Measurements from ENCODE around the gene FYCO1. TPM values are rescaled to one million over a fixed set of nuclear protein-coding genes. Genes with fewer than 3 reads are reported as not detected.

The FYCO1 gene
- total RNA-seq, 1 donor from 2014 or later = 1.2 TPM

DNA sequence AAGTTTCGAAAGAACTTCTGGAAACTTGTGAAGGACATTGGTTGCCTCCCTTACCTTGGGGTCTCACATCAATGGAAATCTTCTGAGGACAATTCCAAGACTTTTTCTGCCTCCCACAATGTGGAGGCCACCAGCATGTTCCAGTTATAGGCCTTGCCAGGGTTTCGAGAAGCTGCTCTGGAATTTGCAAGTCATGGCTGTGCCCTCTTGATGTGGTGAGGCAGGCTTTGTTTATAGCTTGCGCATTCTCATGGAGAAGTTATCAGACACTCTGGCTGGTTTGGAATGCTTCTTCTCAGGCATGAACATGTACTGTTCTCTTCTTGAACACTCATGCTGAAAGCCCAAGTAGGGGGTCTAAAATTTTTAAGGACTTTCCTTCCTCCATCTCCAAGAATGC is 48.3 kb downstream of the FYCO1 start:
- DNase-seq (ENCODE audit: low spot score in 2 of 2) = no peak
- FAIRE-seq = no peak

DNA sequence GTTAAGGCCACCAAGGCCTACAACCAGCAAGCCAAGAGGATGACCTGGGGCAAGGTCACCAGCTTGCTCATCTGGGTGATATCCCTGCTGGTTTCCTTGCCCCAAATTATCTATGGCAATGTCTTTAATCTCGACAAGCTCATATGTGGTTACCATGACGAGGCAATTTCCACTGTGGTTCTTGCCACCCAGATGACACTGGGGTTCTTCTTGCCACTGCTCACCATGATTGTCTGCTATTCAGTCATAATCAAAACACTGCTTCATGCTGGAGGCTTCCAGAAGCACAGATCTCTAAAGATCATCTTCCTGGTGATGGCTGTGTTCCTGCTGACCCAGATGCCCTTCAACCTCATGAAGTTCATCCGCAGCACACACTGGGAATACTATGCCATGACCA is 48.7 kb downstream of the FYCO1 start:
- FAIRE-seq = no peak

DNA sequence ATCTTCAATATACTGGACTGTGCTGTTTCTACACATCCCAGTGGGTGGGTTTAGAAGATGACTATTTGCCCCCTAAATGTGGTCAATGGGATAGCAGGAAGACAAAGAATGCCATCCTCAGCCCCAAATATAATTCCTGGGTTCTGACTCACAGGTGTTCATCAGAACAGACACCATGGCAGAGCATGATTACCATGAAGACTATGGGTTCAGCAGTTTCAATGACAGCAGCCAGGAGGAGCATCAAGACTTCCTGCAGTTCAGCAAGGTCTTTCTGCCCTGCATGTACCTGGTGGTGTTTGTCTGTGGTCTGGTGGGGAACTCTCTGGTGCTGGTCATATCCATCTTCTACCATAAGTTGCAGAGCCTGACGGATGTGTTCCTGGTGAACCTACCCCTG is 49.3 kb downstream of the FYCO1 start:
- no peak for DNase-seq (ENCODE audit: low spot score in 2 of 2)
- FAIRE-seq = no peak

More for the DNA sequence above, 48.7 kb downstream of the FYCO1 start:
- no peak for DNase-seq (ENCODE audit: low spot score in 2 of 2)

- FAIRE-seq (no peak), DNase-seq (ENCODE audit: low spot score in 2 of 2) (no peak)
These were observed 50.6 kb downstream of the FYCO1 start for GRCh38 chr3:45944830-45945620.

GRCh38 chr3:45943207-45943846 is 52.3 kb downstream of the FYCO1 start, which contains the start of gene CXCR6:
Gene CXCR6, plus strand, starts transcription at chr3:45943464. Its CDS starts 3,018 bp downstream, at chr3:45946482.
- FAIRE-seq (no peak), DNase-seq (ENCODE audit: low spot score in 2 of 2) (no peak)

DNA sequence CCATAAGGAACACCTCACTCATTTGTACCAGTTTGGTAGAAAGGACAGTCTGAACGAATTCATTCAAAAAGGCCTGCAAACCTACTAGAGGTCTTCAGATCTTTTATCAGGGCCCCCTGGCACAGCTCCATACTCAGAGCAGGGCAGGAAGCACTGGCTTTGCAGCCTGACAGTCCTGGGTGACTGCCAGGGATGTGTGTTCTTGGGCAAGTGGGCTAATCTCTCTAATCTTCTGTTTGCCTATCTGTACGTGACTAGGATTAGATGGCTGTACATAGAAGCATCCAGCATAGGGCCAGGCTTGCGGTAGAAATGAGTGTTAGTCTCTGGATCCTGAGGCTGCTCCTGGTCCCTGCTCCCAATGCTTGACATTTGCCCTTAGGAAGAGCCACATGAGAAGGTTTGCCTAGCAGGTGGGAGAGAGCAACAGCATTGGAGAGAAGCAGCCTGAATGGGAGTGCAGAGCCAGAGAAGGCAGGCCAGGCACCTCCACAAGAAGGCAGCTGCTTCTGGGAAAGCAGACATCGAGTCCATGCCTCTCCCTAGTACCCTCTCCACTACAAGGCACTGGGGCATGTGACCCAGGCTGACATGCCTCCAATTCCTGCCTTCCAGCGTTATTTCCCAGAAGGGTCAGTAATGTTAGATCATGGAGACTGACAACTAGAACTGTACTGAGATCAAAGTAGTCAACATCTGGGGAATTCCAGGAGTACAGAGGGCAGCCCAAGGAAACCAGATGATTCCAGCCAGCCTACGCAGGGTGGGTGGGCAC is 53.4 kb downstream of the FYCO1 start:
- DNase-seq (ENCODE audit: low spot score in 2 of 2) = no peak
- no peak for FAIRE-seq

- DNase-seq (ENCODE audit: low spot score in 2 of 2) (no peak), FAIRE-seq (no peak)
These were observed 54.8 kb downstream of the FYCO1 start for GRCh38 chr3:45940781-45941365.

DNA sequence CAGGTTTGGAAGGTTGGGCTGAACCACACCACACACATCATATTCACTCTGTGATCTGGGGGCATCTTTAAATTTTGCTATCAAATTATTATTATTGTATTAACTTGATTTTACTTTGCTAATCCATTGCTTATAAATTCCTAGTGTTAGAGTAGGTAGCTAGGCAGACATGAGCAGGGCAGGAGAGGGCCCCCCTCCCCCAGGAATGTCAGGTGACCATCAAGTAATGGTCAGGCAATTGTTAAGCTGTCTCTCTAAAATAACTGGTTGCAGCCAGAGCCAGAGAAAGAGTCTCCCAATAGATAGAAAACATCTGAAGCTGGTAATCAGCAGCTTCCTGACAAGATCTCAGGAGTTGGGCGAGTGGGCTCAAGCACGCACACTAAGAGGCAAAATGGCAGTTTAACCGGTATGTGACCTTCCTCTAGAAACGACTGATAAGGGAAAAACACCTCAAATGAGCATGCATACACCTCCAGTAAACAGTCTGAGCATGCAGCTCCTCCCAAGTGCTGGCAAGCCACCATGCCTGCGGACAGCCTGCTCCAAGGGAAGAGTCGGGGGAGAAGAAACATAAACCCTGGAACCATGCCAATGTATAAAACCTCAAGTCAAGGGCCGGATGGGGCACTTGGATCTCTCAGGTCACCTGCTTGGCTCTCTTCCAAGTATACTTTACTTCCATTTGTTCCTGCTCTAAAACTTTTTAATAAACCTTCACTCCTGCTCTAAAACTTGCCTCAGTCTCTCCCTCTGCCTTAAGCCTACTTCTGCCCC is 55.4 kb downstream of the FYCO1 start:
- DNase-seq (ENCODE audit: low spot score in 2 of 2) (no peak), FAIRE-seq (no peak)

GRCh38 chr3:45939341-45939771 is 56.3 kb downstream of the FYCO1 start:
- DNase-seq (ENCODE audit: low spot score in 2 of 2) = no peak
- no peak for FAIRE-seq

- DNase-seq (ENCODE audit: low spot score in 2 of 2) (peak; percentile 44 to 64), FAIRE-seq (no peak)
These were observed 56.8 kb downstream of the FYCO1 start for GRCh38 chr3:45938864-45939263.

GRCh38 chr3:45938043-45938435 is 57.6 kb downstream of the FYCO1 start:
- no peak for DNase-seq (ENCODE audit: low spot score in 2 of 2)
- no peak for FAIRE-seq

DNA sequence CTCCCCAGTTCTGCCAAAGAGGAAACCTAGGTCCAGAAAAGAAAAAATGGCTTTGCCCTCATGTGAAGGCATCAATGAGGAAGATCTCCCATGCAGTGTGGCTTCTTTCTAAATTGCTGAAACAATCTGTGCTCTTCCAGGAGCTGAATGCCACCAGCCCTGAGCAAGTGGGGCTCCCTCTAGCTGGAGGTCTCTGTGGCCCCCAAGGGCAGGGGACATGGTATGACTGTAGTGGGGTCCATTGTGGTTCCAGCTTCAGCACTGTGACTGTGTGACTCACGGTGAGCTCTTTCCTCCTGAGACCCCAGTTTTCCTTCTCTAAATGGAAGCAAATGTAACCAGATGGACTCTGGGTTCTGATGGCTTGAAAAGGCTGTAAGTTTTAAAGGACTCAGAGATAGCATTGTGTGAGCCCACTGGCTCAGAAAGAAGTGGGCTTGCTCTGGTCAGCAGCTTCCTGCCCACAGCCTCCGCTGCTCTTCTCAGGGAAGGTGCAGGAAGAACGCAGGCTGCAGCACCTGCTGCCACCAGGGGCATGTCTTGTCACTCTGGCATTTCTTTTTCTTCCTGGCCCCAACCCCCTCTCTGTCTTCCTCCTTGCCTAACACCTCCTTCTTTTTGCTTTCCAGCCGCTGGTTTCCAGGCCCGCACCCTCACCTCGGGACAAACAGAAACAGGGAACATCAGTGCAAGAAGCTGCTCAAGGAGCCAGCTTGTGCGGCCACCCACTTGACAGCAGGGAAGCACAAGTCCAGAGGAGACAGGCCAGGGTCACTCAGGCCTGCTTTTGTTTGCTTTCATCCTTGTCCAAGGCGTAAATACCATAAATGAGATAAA is 58.2 kb downstream of the FYCO1 start:
- FAIRE-seq (no peak), DNase-seq (ENCODE audit: low spot score in 2 of 2) (no peak)

DNA sequence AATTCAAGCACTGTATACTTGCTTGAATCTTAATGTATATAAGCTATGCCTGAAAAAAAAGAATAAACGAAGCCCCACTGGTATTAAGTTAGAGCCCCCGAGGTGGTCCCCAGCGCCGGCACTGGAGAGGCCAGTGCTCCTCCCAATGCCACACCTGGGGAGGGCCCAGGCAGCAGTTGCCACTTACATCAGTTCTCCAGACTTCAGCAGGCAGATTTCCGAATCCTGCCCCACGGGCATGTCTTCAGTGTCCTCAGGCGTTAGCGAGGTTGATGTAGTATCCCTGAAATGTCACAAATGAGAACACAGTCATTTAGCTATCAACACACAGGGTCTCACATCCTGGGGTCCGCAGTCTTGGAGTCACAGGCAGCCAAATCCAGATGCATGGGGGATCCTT is 59.4 kb downstream of the FYCO1 start:
- no peak for FAIRE-seq
- DNase-seq (ENCODE audit: low spot score in 2 of 2) = no peak

DNA sequence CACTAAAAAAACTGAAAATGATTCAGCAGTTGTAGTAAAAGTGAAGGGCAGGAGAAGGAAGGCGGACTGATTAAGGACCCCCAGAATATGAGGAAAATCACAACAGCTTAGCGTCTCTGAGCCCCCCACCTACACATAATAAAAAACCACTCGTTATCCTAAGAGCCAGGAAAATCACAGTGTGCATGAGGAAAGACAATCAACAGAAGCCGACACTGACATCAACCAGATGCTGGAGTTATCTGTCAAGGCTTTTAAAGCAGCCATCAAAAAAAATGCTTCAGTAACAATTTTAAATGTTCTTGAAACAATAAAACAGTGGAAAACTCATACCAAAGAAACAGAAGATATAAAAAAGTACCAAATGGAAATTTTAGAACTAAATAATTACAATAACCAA is 62.0 kb downstream of the FYCO1 start:
- FAIRE-seq = no peak

GRCh38 chr3:45932112-45932511 is 63.5 kb downstream of the FYCO1 start:
- FAIRE-seq = no peak

More for the DNA sequence above, 62.0 kb downstream of the FYCO1 start:
- DNase-seq (ENCODE audit: low spot score in 2 of 2) = no peak

GRCh38 chr3:45931496-45931895 is 64.1 kb downstream of the FYCO1 start:
- DNase-seq (ENCODE audit: low spot score in 2 of 2) = no peak
- FAIRE-seq = no peak

More at GRCh38 chr3:45932112-45932511, 63.5 kb downstream of the FYCO1 start:
- no peak for DNase-seq (ENCODE audit: low spot score in 2 of 2)

- DNase-seq (ENCODE audit: low spot score in 2 of 2) = peak in 1 of 2 donors; percentile 59
- FAIRE-seq = no peak
These were observed 66.5 kb downstream of the FYCO1 start for GRCh38 chr3:45929042-45929679.

DNA sequence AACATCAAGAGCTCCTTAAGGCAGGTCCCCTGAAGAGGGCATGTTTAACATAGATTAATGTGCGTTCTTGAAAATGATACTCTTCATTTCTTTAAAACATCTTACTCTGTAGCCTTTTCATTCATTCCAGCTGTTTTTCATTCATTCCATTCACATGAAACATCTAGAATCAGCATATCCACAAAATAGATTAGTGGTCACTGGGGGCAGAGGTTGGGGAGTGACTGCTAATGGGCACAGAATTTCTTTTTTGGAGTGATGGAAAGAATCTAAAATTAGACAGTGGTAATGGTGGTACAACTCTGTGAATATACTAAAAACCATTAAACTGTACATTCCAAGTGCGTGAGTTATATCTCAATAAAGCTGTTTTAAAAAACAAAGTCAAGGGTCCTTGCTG is 67.7 kb downstream of the FYCO1 start:
- FAIRE-seq = no peak
- no peak for DNase-seq (ENCODE audit: low spot score in 2 of 2)

DNA sequence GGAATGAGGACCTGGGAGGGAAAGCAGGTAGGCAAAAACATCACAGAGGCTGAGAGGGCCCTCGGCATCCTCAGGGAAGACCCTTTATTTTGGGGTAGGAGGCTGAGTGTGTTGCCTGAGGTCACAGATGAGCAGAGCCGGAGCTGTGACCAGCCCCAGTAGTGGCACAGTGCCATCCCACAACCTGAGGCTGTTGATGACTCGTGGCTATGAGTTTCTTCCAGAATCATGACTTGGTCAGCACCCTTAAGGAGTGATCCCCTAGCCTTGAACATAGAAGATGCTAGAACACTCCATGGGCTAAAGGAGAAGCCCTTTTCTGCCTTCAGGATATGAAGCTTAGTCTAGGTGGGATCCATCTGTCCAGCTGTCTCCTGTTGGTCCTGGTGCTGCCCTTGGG is 71.9 kb downstream of the FYCO1 start:
- FAIRE-seq = no peak
- no peak for DNase-seq (ENCODE audit: low spot score in 2 of 2)

Data from frontal cortex (tissue), 4 donors.